Skeletal muscle satellite cell (primary cell): Measurements from ENCODE around the gene IFT22.
"Not testable (repeated sequence)": the region's sequence is repeated elsewhere in the genome, so short reads cannot be mapped to it uniquely, and the experiment has no call there.

Source experiments
- H3K27me3 ChIP-seq: 2 replicates; pipeline ENCODE4 v1.7.0; 2013; ENCODE audit warnings: low read length; ENCODE audit not compliant: control insufficient read depth, insufficient read depth
- H3K36me3 ChIP-seq: 2 replicates; pipeline ENCODE4 v1.7.0; 2013; ENCODE audit warnings: mild to moderate bottlenecking, control low read depth, low read length; ENCODE audit not compliant: insufficient read depth
- H3K4me1 ChIP-seq: 2 replicates; pipeline ENCODE4 v1.7.0; 2013; ENCODE audit warnings: low read length; ENCODE audit not compliant: control insufficient read depth, insufficient read depth
- H3K4me2 ChIP-seq: 2 replicates; pipeline ENCODE4 v1.7.0; 2013; ENCODE audit warnings: mild to moderate bottlenecking, low read length
- H3K4me3 ChIP-seq: 2 replicates; pipeline ENCODE4 v1.7.0; 2013; ENCODE audit warnings: low read length
- H3K9ac ChIP-seq: 2 replicates; pipeline ENCODE4 v1.7.0; 2013; ENCODE audit warnings: mild to moderate bottlenecking, low read depth, low read length, moderate library complexity
- H3K9me3 ChIP-seq: replicated peaks from 2 replicates; pipeline ENCODE4 v1.7.0; 2013; ENCODE audit warnings: mild to moderate bottlenecking, control low read depth, low read length

The IFT22 gene

DNA sequence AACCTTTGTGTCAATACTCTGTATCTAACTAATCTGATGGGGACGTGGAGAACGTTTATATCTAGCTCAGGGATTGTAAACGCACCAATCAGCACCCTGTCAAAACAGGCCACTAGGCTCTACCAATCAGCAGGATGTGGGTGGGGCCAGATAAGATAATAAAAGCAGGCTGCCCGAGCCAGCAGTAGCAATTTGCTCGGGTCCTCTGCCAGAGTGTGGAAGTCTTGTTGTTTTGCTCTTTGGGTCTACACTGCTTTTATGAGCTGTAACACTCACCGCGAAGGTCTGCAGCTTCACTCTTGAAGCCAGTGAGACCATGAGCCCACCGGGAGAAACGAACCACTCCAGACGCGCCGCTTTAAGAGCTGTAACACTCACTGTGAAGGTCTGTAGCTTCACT lies 27.7 kb upstream of the IFT22 start:
- not testable (repeated sequence) for H3K4me3 ChIP-seq, H3K36me3 ChIP-seq, H3K9me3 ChIP-seq, H3K9ac ChIP-seq, H3K4me2 ChIP-seq, H3K4me1 ChIP-seq
- H3K27me3 ChIP-seq: peaks cover 18% of the 10 kb centered on the region

DNA sequence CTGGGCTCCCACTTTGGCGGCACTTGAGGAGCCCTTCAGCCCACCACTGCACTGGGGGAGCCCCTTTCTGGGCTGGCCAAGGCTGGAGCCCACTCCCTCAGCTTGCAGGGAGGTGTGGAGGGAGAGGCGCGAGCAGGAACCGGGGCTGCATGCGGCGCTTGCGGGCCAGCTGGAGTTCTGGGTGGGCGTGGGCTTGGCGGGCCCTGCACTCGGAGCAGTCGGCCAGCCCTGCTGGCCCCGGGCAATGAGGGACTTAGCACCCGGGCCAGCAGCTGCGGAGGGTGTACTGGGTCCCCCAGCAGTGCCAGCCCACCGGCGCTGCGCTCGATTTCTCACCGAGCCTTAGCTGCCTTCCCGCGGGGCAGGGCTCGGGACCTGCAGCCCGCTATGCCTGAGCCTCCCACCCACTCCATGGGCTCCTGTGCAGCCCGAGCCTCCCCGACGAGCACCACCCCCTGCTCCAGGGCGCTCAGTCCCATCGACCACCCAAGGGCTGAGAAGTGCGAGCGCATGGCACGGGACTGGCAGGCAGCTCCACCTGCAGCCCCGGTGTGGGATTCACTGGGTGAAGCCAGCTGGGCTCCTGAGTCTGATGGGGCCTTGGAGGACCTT lies 26.9 kb upstream of the IFT22 start:
- not testable (repeated sequence) for H3K4me2 ChIP-seq, H3K9me3 ChIP-seq, H3K4me3 ChIP-seq, H3K9ac ChIP-seq, H3K4me1 ChIP-seq, H3K36me3 ChIP-seq
- H3K27me3 ChIP-seq: peaks cover 14% of the 10 kb centered on the region

DNA sequence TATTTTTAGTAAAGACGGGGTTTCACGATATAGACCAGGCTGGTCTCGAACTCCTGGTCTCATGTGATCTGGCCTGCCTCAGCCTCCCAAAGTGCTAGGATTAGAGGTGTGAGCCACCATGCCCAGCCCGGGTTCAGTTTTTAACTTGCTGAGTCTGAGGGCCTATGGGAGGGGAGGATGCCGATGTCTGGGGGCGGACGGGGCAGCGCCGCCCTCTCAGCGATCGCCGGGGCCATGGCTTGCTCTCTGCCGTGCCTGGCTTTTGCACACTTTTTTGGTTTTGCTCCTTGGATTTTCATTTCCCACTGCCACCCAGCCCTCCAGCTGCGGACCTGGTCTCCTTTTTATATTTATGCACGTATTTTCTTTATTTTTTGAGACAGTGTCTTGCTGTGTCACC lies 25.9 kb upstream of the IFT22 start:
- Histone ChIP-seq H3K9me3 (no peaks in the 10 kb centered on the region), H3K4me3 (no peak overlapping the region), H3K4me2 (no peak overlapping the region), H3K4me1 (no peaks in the 10 kb centered on the region), H3K36me3 (no peaks in the 10 kb centered on the region), H3K27me3 (peaks cover 14% of the 10 kb centered on the region), H3K9ac (no peak overlapping the region)

DNA sequence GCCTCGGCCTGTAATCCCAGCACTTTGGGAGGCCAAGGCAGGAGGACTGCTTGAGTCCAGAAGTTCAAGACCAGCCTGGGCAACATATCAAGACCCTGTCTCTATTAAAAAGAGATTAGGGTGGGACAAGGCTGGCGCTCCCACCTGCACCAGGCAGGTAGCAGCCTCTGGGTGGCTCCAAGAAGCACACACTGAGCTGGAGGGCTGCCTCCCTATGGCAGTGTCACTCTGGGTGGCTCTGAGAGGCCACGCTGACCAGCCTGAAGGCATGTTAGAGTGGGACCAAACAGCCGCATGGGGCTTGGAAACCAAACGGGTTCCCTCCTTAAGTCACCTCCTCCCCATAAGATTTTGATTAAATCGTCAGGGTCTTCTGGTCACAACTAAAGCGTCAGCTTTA lies 21.3 kb upstream of the IFT22 start:
- H3K9me3 ChIP-seq: no peaks in the 10 kb centered on the region
- no peak overlapping the region for H3K4me3 ChIP-seq
- peaks cover 10% of the 10 kb centered on the region for H3K27me3 ChIP-seq
- no peak overlapping the region for H3K9ac ChIP-seq
- no peaks in the 10 kb centered on the region for H3K4me1 ChIP-seq
- no peaks in the 10 kb centered on the region for H3K36me3 ChIP-seq
- H3K4me2 ChIP-seq: no peak overlapping the region

DNA sequence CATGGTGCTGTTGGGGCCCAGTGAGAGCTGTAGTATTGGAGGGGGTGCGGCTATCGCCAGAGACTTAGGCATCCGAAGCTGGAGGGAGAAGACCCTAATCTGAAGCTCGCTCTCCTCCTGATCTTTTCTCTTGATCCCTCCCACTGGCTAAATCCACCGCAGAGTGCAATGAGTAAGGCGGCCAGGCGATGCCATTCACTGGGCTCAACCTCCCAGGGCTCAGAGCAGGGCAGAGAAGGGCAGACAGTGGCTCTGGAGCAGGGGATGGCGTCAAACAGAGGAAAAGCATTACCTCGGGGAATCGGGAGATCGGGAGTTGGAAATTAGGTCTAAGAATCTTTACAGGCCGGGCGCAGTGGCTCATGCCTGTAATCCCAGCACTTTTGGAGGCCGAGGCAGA lies 18.8 kb upstream of the IFT22 start:
- Histone ChIP-seq H3K4me2 (no peak overlapping the region), H3K9ac (no peak overlapping the region), H3K4me3 (no peak overlapping the region), H3K4me1 (no peaks in the 10 kb centered on the region), H3K36me3 (no peaks in the 10 kb centered on the region), H3K27me3 (peaks cover 9% of the 10 kb centered on the region), H3K9me3 (no peaks in the 10 kb centered on the region)

GRCh38 chr7:101333912-101334311 lies 12.3 kb upstream of the IFT22 start:
- H3K4me1 ChIP-seq: no peaks in the 10 kb centered on the region
- H3K4me2 ChIP-seq: no peak overlapping the region
- H3K4me3 ChIP-seq: no peak overlapping the region
- peaks cover 15% of the 10 kb centered on the region for H3K27me3 ChIP-seq
- no peaks in the 10 kb centered on the region for H3K36me3 ChIP-seq
- H3K9ac ChIP-seq: no peak overlapping the region
- no peaks in the 10 kb centered on the region for H3K9me3 ChIP-seq

GRCh38 chr7:101332026-101332425 lies 10.4 kb upstream of the IFT22 start:
- H3K36me3 ChIP-seq: no peaks in the 10 kb centered on the region
- no peak overlapping the region for H3K4me3 ChIP-seq
- no peaks in the 10 kb centered on the region for H3K9me3 ChIP-seq
- H3K4me2 ChIP-seq: no peak overlapping the region
- no peaks in the 10 kb centered on the region for H3K4me1 ChIP-seq
- H3K27me3 ChIP-seq: peaks cover 15% of the 10 kb centered on the region
- H3K9ac ChIP-seq: no peak overlapping the region

DNA sequence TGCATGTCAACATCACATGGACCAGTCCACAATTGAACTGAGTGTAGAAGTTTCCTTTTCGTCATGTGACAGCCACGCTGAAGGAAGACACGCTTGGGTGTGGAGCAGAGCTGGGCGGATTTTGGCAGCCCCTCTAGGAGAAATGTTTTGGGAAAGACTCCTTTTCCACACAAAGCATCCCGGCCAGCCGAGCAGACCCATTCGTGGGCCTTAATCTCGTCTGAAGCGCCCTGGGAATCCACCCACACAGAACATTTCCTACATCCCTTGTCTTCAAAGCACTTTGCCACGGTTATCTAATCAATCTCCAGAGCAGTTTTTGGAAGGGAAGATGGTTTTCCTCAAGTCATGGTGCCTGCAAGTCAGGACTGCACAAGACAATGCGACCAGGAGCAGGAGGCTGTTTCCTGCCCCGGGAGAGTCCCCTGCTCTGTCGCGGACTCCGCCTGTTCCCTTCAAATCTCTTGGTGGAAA lies 8.4 kb upstream of the IFT22 start:
- no peak overlapping the region for H3K4me2 ChIP-seq
- H3K9me3 ChIP-seq: no peaks in the 10 kb centered on the region
- no peaks in the 10 kb centered on the region for H3K4me1 ChIP-seq
- H3K27me3 ChIP-seq: peaks cover 12% of the 10 kb centered on the region
- no peak overlapping the region for H3K4me3 ChIP-seq
- no peak overlapping the region for H3K9ac ChIP-seq
- no peaks in the 10 kb centered on the region for H3K36me3 ChIP-seq

GRCh38 chr7:101328159-101328558 lies 6.5 kb upstream of the IFT22 start:
- H3K4me1 ChIP-seq: no peaks in the 10 kb centered on the region
- no peaks in the 10 kb centered on the region for H3K9me3 ChIP-seq
- H3K27me3 ChIP-seq: peaks cover 8% of the 10 kb centered on the region
- H3K9ac ChIP-seq: no peak overlapping the region
- H3K36me3 ChIP-seq: no peaks in the 10 kb centered on the region
- no peak overlapping the region for H3K4me2 ChIP-seq
- no peak overlapping the region for H3K4me3 ChIP-seq

DNA sequence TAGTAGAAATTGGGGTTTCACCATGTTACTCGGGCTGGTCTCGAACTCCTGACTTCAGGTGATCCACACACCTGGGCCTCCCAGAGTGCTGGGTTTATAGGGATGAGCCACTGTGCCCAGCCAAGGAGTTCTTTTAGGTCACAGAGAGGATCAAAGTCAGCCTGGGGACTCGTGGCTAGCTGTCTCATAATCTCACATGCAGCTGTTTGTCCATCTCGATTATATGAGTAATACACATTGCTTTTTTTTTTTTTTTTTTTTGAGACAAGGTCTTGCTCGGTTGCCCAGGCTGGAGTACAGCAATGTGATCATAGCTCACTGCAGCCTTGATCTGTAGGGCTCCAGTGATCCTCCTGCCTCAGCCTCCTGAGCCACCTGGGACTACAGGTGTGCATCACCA lies 2.2 kb downstream of the IFT22 start:
- H3K9me3 ChIP-seq: no peaks in the 10 kb centered on the region
- no peak overlapping the region for H3K4me3 ChIP-seq
- no peaks in the 10 kb centered on the region for H3K27me3 ChIP-seq
- H3K36me3 ChIP-seq: peaks cover 16% of the 10 kb centered on the region
- no peak overlapping the region for H3K4me2 ChIP-seq
- no peak overlapping the region for H3K9ac ChIP-seq
- H3K4me1 ChIP-seq: peaks cover 9% of the 10 kb centered on the region

DNA sequence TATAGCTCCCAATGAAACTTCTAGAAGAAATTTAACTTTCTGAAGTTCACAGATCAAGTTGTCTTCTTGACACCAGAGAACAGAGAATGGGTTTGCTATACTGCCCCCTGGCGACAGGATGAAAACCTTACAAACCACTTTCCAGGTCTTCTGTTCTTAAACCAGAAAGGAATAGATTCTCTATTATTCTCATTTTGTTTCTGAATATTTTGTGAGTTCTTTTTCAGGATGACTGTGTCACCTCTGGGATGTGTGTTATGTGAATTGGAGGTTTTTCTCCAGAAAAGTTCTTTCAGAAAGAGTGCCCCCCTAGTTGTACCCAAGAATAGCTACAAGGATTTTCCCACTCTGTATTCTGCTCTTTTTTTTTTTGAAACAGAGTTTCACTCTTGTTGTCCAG lies 6.3 kb downstream of the IFT22 start:
- Histone ChIP-seq H3K9me3 (no peaks in the 10 kb centered on the region), H3K9ac (no peak overlapping the region), H3K36me3 (peaks cover 16% of the 10 kb centered on the region), H3K4me3 (no peak overlapping the region), H3K27me3 (no peaks in the 10 kb centered on the region), H3K4me2 (no peak overlapping the region), H3K4me1 (no peaks in the 10 kb centered on the region)

GRCh38 chr7:101308245-101309085 lies 13.1 kb downstream of the IFT22 start:
- Histone ChIP-seq H3K4me1 (no peaks in the 10 kb centered on the region), H3K36me3 (no peaks in the 10 kb centered on the region), H3K9me3 (no peaks in the 10 kb centered on the region), H3K9ac (no peak overlapping the region), H3K27me3 (peaks cover 6% of the 10 kb centered on the region), H3K4me2 (peak overlapping the region; percentile 94), H3K4me3 (peak overlapping the region; percentile 71)
